K562 (cell line): ENCODE measurements around the gene SYF2. TPM values are rescaled to one million over a fixed set of nuclear protein-coding genes. Genes with fewer than 3 reads are reported as not detected.
A peak's percentile ranks its signal among the peaks of the same experiment; 100 is the strongest.

Experiments
- BHLHE40 ChIP-seq: IDR thresholded peaks from 2 replicates; pipeline ENCODE4 v1.6.1; 2011; ENCODE audit warnings: low read length, improper control_type of control experiment
- CBFA2T3 ChIP-seq: fragments of 450-650 bp; IDR thresholded peaks from 2 replicates; pipeline ENCODE4 v1.6.1; 2017
- GATAD2B ChIP-seq: fragments of 450-650 bp; IDR thresholded peaks from 2 replicates; pipeline ENCODE4 v1.6.1; 2017; ENCODE audit warnings: mild to moderate bottlenecking, borderline replicate concordance
- JUN ChIP-seq, 2 experiments: sonication (generic) in 1 of 2; formaldehyde crosslinking in 1 of 2; IDR thresholded peaks; 2 replicates each; pipeline versions ENCODE4 v1.6.1 to v1.8.0; 2012 to 2022; ENCODE audit warnings: borderline replicate concordance in 2 of 2, mild to moderate bottlenecking in 2 of 2, improper control_type of control experiment in 1 of 2, low read depth in 1 of 2, low read length in 1 of 2, missing genetic modification reagents in 1 of 2
- KLF10 ChIP-seq: fragments of 250-450 bp; sonication (Bioruptor Pico); IDR thresholded peaks from 2 replicates; pipeline ENCODE4 v1.6.1; 2021; ENCODE audit warnings: matching md5 sums
- L3MBTL2 ChIP-seq: fragments of 450-650 bp; IDR thresholded peaks from 2 replicates; pipeline ENCODE4 v1.6.1; 2016; ENCODE audit warnings: mild to moderate bottlenecking, moderate library complexity
- NCOR1 ChIP-seq: fragments of 450-650 bp; IDR thresholded peaks from 2 replicates; pipeline ENCODE4 v1.6.1; 2016; ENCODE audit warnings: mild to moderate bottlenecking, moderate library complexity
- POLR3A ChIP-seq: IDR thresholded peaks from 2 replicates; pipeline ENCODE4 v1.6.1; 2011; ENCODE audit warnings: borderline replicate concordance, mild to moderate bottlenecking, moderate library complexity; ENCODE audit not compliant: insufficient read length, insufficient read depth; ENCODE audit errors: extremely low read depth
- RCOR1 ChIP-seq, 2 experiments: IDR thresholded peaks; 2 replicates each; pipeline ENCODE4 v1.6.1; 2012; ENCODE audit warnings: low read depth in 2 of 2, low read length in 2 of 2, borderline replicate concordance in 1 of 2, improper control_type of control experiment in 1 of 2
- ZNF780A ChIP-seq: fragments of 250-450 bp; sonication (Bioruptor Pico); IDR thresholded peaks from 2 replicates; pipeline ENCODE4 v1.5.0; 2021; ENCODE audit warnings: mild to moderate bottlenecking
- polyA plus RNA-seq, 8 experiments: library from polyadenylated mRNA; depleted of rRNA in 4 of 8; stranded (reverse) in 5 of 8; unstranded in 3 of 8; fragments of >200 nt; fragmentation: Nextera tagmentation in 2 of 8; fragmentation: Illumina TruSeq in 1 of 8; extraction: Ambion mirVana in 2 of 8; extraction: Trizol in 1 of 8; gene quantifications; 2 replicates each; pipeline versions ENCODE4 v1.2.1 to v1.2.3, GENCODE V29; 2011 to 2014; ENCODE audit warnings: inconsistent platforms in 1 of 8, missing spikeins in 1 of 8
- total RNA-seq, 7 experiments: library from RNA; depleted of rRNA in 6 of 7; stranded (reverse); fragments of >200 nt in 6 of 7; fragmentation: Illumina TruSeq in 2 of 7; extraction: Trizol in 2 of 7; gene quantifications; 2 replicates each; pipeline versions ENCODE4 v1.2.1 to v1.2.3, GENCODE V29; 2011 to 2021; ENCODE audit warnings: low replicate concordance in 1 of 7
- TF ChIP-seq, protein P1 (sequence below): fragments of 450-650 bp; IDR thresholded peaks from 2 replicates; pipeline ENCODE4 v1.6.1; 2016; ENCODE audit warnings: mild to moderate bottlenecking, moderate library complexity
- TF ChIP-seq, protein P2 (sequence below): fragments of 450-650 bp; IDR thresholded peaks from 2 replicates; pipeline ENCODE4 v1.6.1; 2016; ENCODE audit warnings: mild to moderate bottlenecking
- TF ChIP-seq, protein P3 (sequence below): sonication (generic); formaldehyde crosslinking; IDR thresholded peaks from 2 replicates; pipeline ENCODE4 v1.9.0; 2022; ENCODE audit warnings: mild to moderate bottlenecking, missing genetic modification reagents

Gene SYF2
- total and polyA plus RNA-seq, 9 of the 15 experiments (the other 6 are each of a cell fraction or from before 2014, with no cell fraction given): 20.9 to 69.0 (median 43.2) TPM

DNA sequence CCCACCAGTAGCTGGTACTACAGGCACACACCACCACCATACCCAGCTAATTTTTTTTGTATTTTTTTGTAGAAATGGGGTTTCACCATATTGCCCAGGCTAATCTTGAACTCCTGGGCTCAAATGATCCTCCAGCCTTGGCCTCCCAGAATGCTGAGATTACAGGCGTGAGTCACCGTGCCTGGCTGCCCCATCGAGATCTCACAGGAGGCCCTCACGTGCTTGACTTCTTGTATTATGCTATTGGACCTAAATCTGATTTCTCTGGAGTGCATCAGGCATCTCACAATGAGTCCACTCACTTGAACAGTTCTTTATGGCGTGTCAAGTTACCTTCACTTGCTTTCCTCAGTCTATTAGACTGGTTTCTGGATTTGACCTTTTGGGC is 24.3 kb upstream of the SYF2 start (continued):
- TF ChIP-seq, protein P1, sequence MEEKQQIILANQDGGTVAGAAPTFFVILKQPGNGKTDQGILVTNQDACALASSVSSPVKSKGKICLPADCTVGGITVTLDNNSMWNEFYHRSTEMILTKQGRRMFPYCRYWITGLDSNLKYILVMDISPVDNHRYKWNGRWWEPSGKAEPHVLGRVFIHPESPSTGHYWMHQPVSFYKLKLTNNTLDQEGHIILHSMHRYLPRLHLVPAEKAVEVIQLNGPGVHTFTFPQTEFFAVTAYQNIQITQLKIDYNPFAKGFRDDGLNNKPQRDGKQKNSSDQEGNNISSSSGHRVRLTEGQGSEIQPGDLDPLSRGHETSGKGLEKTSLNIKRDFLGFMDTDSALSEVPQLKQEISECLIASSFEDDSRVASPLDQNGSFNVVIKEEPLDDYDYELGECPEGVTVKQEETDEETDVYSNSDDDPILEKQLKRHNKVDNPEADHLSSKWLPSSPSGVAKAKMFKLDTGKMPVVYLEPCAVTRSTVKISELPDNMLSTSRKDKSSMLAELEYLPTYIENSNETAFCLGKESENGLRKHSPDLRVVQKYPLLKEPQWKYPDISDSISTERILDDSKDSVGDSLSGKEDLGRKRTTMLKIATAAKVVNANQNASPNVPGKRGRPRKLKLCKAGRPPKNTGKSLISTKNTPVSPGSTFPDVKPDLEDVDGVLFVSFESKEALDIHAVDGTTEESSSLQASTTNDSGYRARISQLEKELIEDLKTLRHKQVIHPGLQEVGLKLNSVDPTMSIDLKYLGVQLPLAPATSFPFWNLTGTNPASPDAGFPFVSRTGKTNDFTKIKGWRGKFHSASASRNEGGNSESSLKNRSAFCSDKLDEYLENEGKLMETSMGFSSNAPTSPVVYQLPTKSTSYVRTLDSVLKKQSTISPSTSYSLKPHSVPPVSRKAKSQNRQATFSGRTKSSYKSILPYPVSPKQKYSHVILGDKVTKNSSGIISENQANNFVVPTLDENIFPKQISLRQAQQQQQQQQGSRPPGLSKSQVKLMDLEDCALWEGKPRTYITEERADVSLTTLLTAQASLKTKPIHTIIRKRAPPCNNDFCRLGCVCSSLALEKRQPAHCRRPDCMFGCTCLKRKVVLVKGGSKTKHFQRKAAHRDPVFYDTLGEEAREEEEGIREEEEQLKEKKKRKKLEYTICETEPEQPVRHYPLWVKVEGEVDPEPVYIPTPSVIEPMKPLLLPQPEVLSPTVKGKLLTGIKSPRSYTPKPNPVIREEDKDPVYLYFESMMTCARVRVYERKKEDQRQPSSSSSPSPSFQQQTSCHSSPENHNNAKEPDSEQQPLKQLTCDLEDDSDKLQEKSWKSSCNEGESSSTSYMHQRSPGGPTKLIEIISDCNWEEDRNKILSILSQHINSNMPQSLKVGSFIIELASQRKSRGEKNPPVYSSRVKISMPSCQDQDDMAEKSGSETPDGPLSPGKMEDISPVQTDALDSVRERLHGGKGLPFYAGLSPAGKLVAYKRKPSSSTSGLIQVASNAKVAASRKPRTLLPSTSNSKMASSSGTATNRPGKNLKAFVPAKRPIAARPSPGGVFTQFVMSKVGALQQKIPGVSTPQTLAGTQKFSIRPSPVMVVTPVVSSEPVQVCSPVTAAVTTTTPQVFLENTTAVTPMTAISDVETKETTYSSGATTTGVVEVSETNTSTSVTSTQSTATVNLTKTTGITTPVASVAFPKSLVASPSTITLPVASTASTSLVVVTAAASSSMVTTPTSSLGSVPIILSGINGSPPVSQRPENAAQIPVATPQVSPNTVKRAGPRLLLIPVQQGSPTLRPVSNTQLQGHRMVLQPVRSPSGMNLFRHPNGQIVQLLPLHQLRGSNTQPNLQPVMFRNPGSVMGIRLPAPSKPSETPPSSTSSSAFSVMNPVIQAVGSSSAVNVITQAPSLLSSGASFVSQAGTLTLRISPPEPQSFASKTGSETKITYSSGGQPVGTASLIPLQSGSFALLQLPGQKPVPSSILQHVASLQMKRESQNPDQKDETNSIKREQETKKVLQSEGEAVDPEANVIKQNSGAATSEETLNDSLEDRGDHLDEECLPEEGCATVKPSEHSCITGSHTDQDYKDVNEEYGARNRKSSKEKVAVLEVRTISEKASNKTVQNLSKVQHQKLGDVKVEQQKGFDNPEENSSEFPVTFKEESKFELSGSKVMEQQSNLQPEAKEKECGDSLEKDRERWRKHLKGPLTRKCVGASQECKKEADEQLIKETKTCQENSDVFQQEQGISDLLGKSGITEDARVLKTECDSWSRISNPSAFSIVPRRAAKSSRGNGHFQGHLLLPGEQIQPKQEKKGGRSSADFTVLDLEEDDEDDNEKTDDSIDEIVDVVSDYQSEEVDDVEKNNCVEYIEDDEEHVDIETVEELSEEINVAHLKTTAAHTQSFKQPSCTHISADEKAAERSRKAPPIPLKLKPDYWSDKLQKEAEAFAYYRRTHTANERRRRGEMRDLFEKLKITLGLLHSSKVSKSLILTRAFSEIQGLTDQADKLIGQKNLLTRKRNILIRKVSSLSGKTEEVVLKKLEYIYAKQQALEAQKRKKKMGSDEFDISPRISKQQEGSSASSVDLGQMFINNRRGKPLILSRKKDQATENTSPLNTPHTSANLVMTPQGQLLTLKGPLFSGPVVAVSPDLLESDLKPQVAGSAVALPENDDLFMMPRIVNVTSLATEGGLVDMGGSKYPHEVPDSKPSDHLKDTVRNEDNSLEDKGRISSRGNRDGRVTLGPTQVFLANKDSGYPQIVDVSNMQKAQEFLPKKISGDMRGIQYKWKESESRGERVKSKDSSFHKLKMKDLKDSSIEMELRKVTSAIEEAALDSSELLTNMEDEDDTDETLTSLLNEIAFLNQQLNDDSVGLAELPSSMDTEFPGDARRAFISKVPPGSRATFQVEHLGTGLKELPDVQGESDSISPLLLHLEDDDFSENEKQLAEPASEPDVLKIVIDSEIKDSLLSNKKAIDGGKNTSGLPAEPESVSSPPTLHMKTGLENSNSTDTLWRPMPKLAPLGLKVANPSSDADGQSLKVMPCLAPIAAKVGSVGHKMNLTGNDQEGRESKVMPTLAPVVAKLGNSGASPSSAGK: peak; percentile 25; the same call in 1 of the 2 replicates
- TF ChIP-seq, protein P2, sequence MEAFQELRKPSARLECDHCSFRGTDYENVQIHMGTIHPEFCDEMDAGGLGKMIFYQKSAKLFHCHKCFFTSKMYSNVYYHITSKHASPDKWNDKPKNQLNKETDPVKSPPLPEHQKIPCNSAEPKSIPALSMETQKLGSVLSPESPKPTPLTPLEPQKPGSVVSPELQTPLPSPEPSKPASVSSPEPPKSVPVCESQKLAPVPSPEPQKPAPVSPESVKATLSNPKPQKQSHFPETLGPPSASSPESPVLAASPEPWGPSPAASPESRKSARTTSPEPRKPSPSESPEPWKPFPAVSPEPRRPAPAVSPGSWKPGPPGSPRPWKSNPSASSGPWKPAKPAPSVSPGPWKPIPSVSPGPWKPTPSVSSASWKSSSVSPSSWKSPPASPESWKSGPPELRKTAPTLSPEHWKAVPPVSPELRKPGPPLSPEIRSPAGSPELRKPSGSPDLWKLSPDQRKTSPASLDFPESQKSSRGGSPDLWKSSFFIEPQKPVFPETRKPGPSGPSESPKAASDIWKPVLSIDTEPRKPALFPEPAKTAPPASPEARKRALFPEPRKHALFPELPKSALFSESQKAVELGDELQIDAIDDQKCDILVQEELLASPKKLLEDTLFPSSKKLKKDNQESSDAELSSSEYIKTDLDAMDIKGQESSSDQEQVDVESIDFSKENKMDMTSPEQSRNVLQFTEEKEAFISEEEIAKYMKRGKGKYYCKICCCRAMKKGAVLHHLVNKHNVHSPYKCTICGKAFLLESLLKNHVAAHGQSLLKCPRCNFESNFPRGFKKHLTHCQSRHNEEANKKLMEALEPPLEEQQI: 0 out of 2 replicates have a peak, but pooled peaks have one; percentile 18
- TF ChIP-seq NCOR1: no peak
- peak; percentile 63 for TF ChIP-seq CBFA2T3
- no peak for TF ChIP-seq ZNF780A (CRISPR knock-in tag)
- no peak for TF ChIP-seq POLR3A
- TF ChIP-seq KLF10: no peak
- no peak for TF ChIP-seq GATAD2B
- TF ChIP-seq, protein P3, sequence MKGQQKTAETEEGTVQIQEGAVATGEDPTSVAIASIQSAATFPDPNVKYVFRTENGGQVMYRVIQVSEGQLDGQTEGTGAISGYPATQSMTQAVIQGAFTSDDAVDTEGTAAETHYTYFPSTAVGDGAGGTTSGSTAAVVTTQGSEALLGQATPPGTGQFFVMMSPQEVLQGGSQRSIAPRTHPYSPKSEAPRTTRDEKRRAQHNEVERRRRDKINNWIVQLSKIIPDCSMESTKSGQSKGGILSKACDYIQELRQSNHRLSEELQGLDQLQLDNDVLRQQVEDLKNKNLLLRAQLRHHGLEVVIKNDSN: peak; percentile 65
- TF ChIP-seq RCOR1 (IDR thresholded peaks at IDR 0.05; ENCODE audit: borderline replicate concordance in 1 of 2, low read depth in 2 of 2, low read length in 2 of 2): peak in 1 of 2 experiments; percentile 88; a peak in 2 of 4 replicates
- TF ChIP-seq JUN (IDR thresholded peaks at IDR 0.05; ENCODE audit: borderline replicate concordance, low read depth, low read length): peak; percentile 50; the same call in 1 of the 2 replicates
- no peak for TF ChIP-seq JUN (CRISPR knock-in tag; IDR thresholded peaks at IDR 0.05; ENCODE audit: borderline replicate concordance)
- peak; percentile 94 for TF ChIP-seq BHLHE40
- TF ChIP-seq L3MBTL2: peak; percentile 61; the same call in 1 of the 2 replicates
